Tibial nerve (tissue), 4 donors: ENCODE results near the gene RETREG2.

Experiments
- CTCF ChIP-seq, 5 experiments: fragments of 200-600 bp in 3 of 5; fragments of 450-650 bp in 2 of 5; sonication (generic) in 3 of 5; IDR thresholded peaks; one replicate each; pipeline ENCODE4 v1.5.1; 2016 to 2019; ENCODE audit warnings: antibody characterized with exemption in 5 of 5, mild to moderate bottlenecking in 3 of 5, moderate library complexity in 2 of 5
- EP300 ChIP-seq, 2 donors: sonication (generic); formaldehyde crosslinking; IDR thresholded peaks; one replicate each; pipeline ENCODE4 v1.6.1; 2017; ENCODE audit warnings: antibody characterized with exemption in 2 of 2, mild to moderate bottlenecking in 1 of 2
- POLR2A ChIP-seq, 2 donors: fragments of 450-650 bp; IDR thresholded peaks; one replicate each; pipeline ENCODE4 v1.6.1; 2017; ENCODE audit warnings: antibody characterized with exemption in 2 of 2, mild to moderate bottlenecking in 2 of 2, moderate library complexity in 2 of 2

- TF ChIP-seq CTCF (IDR thresholded peaks at IDR 0.05) (no peak), POLR2A (IDR thresholded peaks at IDR 0.05) (no peak), EP300 (IDR thresholded peaks at IDR 0.05) (no peak)
Measured at GRCh38 chr2:219174801-219175200, 3.3 kb upstream of the RETREG2 start.
